Daoy (cell line): ENCODE measurements around the gene CTU1. TPM values are rescaled to one million over a fixed set of nuclear protein-coding genes. Genes with fewer than 3 reads are reported as not detected.

Experiments
- DNase-seq: peaks from one replicate; pipeline ENCODE4 v3.0.0-alpha.2; 2015; ENCODE audit warnings: low read depth
- total RNA-seq: library from RNA; depleted of rRNA; stranded (reverse); fragments of >200 nt; shearing (Covaris generic); gene quantifications from 2 replicates; pipeline ENCODE4 v1.2.3, GENCODE V29; 2014

CTU1 gene
- total RNA-seq, 1 experiment from 2014 or later, result 19.5 TPM

- DNase-seq, result no peak
Measured at GRCh38 chr19:51083181-51083580, 25.0 kb downstream of the CTU1 start.

DNA sequence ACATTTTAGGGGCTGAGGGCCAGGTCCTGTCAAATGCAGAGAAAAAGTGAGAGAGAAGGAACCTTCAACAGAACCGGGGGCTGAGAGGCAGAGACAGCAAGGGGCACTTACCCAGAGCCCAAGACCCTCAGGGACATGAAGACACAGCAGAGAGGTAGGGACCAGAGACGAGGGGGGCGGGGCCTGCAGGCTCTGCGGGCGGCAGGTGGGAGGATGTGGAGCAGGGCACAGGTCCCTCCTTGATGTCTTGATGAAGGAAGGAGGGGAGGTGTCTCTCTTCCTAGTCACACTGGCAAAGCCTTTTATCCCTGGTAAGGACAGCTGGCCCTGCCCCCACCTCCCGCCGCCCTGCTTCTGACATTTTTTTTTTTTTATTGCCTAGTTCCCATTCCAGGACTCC is 25.6 kb downstream of the CTU1 start, which contains the start of gene KLK14:
TSS of gene KLK14 (minus strand) at position 277 of the 400 bp plus-strand sequence. CDS start at position 4, 273 bp downstream.
- DNase-seq, result no peak

DNA sequence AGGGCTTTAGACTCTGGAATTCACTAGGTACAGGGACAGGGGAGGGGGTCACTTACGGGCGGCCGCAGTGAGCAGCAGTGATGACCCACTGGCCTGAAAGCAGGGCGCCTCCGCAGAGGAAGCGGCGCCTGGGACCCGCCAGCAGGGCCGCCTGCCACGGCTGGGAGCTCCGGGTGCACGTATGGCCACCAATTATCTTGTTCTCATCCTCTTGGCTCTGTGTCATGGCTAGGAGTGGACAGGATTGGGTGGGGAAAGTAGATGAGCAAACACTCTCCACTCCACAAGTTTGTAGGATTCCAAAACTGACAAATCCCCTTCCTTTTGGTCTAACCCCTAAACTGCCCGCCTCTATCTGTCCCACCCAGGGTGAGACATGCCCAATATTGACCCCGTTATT is 26.7 kb downstream of the CTU1 start:
- DNase-seq, result no peak

DNA sequence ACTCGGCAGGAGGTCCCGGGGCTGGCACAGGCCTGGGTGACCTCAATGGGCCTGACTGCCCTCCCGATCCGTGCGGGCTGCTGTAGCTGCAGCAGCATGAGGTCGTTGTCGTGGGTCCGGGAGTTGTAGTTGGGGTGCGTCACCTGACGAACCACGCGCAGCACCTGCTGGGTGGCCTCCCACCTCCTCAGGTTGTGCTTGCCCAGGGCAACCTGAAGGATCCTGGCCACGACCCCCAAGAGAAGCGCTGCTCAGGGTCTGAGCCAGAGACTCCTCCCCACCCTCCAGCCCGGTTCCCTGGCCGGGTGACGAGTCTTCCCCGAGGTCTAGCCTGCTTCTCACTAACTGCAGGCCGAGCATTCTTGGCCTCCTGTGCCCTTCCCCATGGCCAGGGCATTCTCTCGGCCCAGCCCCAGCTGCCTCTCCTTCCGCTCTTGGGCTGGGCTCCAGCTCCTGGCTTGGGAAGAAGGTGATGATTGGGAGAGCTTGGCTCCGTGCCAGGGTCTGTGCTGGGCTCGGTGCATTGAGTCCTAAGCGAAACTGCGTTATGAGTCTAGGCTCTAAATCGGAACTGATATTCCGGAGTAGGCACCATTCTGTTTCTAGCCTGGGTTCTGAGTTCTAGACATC is 28.6 kb downstream of the CTU1 start:
- DNase-seq, result peak; percentile 46

- DNase-seq, result no peak
Measured at GRCh38 chr19:51078731-51079130, 29.5 kb downstream of the CTU1 start.

GRCh38 chr19:51078104-51078503 is 30.1 kb downstream of the CTU1 start:
- no peak for DNase-seq

DNA sequence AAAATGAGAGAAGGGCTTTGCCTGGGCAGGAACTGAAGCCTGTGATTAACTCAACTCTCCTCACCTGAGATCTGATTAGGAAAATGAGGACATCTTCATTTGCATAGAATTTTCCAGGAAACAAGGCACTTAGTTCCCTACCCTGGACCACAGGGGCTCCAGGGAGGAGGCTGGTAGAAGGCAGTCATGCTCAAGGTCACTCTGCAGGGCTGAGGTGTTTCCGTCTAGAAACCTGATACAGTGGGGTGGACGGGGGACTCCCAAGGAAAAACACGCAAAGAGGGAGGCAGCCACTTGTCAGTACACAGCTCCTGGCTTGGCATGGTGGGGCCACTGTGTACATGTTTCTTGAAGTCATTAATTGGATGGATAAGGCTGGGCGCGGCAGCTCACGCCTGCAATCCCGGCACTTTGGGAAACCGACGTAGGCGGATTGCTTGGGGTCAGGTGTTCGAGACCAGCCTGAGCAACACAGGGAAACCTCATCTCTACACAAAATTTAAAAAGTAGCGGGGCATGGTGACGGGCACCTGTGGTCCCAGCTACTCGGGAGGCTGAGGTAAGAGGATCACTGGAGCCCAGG is 31.5 kb downstream of the CTU1 start:
- no peak for DNase-seq

DNA sequence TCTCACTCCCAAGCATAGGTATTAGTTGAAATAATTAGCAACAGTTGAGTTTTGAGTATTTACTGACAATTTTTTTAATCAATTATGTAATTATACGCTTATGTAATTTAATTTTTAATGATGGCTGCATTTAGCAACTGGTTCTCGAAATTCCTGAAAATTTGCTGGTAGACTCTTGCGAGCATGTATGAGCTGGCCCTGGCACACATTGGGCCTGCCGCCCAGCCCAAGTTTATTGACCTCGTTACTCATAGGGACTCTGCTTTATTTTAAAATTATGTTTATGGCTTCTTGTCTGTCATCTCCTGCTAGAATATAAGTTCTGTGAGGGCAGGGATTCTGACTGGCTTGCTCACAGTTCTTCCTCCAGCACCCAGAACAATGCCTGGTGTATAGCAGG is 32.2 kb downstream of the CTU1 start:
- no peak for DNase-seq

GRCh38 chr19:51071095-51071405 is 37.2 kb downstream of the CTU1 start:
- DNase-seq, result no peak

DNA sequence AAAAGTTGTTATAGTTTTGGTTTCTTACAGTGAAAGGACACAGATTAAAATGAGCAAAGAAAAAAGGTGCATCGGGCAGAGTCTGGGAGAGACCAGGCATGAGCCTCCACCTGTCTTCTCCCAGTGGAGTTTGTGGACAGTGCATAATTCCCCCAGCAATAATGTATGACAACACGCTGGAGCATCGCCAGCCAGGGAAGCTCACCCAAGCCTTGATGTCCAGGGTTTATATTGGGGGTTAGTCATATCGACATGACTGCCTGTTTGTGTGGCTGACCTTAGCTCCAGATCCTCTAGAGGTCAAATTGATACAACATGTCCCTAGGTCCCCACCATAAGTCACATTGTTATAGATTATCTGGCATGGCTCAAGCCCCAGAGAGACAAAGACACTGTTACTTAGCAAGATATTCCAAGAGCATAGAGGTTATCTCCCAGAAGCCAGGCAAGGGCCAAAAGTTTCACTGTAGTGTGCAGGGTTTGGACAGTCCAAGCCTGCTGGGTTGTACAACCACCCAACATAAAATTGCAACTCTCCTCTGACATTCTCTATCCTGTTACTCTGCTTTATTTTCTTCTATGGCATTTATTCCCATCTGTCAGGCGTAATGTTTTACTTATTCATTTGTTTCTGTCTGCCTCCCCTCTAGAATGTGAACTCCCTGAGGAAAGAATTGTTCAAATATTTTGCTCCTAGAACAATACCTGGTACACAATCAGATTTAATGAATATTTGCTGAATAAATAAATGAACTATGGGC is 37.7 kb downstream of the CTU1 start:
- DNase-seq, result no peak

DNA sequence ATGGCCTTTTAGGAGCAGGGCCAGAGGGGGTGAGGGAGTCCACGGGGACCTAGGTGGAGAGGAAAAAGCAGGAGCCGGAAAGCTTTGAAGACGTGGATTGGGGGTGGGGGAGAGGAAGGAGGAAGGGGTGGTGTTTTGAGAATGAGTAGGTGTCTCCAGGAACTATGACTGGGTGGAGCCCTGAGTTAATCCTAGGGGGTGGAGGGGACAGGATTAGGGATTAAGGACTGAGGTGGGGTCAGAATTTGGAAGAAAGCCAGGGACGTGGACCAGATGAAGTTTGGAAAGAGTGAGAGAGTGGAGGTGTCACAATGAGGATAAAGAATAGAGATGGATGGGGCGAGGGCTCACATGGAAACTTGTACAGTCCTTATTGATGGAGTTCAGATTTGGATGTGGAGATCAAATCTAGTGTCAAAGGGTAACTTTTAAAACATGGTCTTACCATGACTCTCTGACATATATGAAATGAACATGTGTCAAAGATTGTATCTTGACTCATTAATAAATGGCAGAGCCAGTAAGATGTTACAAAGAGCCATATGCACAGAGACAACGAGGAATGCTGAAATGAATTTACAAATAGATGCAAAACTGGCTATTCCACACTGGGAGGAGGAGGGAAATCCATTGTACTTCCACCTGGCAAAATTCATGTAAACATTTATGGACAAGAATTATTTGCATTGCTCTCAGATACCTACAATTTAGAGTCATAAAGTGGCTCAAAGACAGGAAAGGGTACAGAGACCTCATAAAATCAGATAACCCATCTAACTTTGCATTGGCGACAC is 41.6 kb downstream of the CTU1 start:
- DNase-seq, result no peak

GRCh38 chr19:51065221-51065960 is 42.8 kb downstream of the CTU1 start:
- no peak for DNase-seq

GRCh38 chr19:51064534-51065220 is 43.5 kb downstream of the CTU1 start, which contains the start of gene KLK13:
Gene KLK13, minus strand, starts transcription at chr19:51065092. Its CDS starts 25 bp downstream, at chr19:51065067.
- peak; percentile 71 for DNase-seq

- DNase-seq, result no peak
Measured at GRCh38 chr19:51063664-51064063, 44.5 kb downstream of the CTU1 start.

DNA sequence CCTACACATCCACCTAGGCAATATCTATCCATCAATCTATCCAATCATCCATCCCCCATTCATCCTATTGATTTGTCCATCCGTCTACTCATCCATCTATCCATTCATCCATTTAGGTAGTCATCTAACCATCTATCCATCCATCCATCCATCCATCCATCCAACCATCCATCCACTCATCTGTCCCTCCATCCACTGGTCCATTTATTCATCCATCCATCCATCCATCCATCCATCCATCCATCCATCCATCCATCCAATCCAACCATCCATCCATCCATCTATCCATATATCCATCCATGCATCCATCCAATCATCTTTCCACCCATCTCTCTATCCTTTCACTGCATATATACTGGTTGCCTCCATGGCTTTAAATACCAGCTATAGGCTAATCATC is 47.2 kb downstream of the CTU1 start:
- DNase-seq, result no peak

- no peak for DNase-seq
Measured at GRCh38 chr19:51060336-51060735, 47.9 kb downstream of the CTU1 start.

DNA sequence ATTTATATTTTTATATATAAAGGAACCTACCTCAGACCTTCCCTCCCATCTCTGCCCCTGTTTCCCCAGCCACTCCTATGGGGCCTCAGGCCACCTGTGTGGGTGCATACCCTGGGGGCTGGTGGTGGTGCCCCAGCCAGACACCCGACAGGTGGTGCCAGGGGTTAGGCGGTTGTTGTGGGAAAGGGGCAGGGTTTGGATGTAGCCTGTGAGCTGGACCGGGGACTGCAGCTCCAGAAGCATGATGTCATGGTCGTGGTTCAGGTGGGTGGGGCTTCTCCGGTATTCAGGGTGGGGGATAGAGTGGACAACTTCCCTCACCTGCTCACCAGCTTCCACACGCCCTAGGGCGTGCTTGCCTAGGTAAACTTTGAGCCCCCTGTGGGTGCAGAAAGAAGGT is 48.5 kb downstream of the CTU1 start:
- DNase-seq, result no peak

GRCh38 chr19:51055866-51056265 is 52.3 kb downstream of the CTU1 start:
- DNase-seq, result no peak
